Hematopoietic multipotent progenitor cell treated with erythropoietin and hydrocortisone succinate and interleukin-3 and kit ligand, for 17 days (in vitro differentiated cells): Measurements from ENCODE around the gene PPP1R8.

Source experiments
- DNase-seq: peaks from one replicate; pipeline ENCODE4 v3.0.0-alpha.2; 2015; ENCODE audit warnings: low spot score

PPP1R8 gene

GRCh38 chr1:27872059-27872801 lies 41.6 kb downstream of the PPP1R8 start, which contains the start of gene THEMIS2:
Gene THEMIS2, plus strand, starts transcription at chr1:27872544. Its CDS starts 28 bp downstream, at chr1:27872572.
- DNase-seq = peak; percentile 63

GRCh38 chr1:27872802-27873551 lies 42.4 kb downstream of the PPP1R8 start:
- peak; percentile 64 for DNase-seq

- peak; percentile 32 for DNase-seq
Observed at GRCh38 chr1:27873671-27874384, 43.2 kb downstream of the PPP1R8 start.

- no peak for DNase-seq
Observed at GRCh38 chr1:27876341-27877114, 45.9 kb downstream of the PPP1R8 start.

- DNase-seq = no peak
Observed at GRCh38 chr1:27877115-27877416, 46.5 kb downstream of the PPP1R8 start.

- DNase-seq = no peak
Observed at GRCh38 chr1:27878039-27878438, 47.5 kb downstream of the PPP1R8 start.

- DNase-seq = no peak
Observed at GRCh38 chr1:27878787-27879335, 48.3 kb downstream of the PPP1R8 start.

- no peak for DNase-seq
Observed at GRCh38 chr1:27879374-27880082, 48.9 kb downstream of the PPP1R8 start.

GRCh38 chr1:27882543-27882903 lies 51.9 kb downstream of the PPP1R8 start:
- no peak for DNase-seq

- DNase-seq = no peak
Observed at GRCh38 chr1:27883536-27883935, 53.0 kb downstream of the PPP1R8 start.

GRCh38 chr1:27884006-27884954 lies 53.7 kb downstream of the PPP1R8 start:
- no peak for DNase-seq

- DNase-seq = no peak
Observed at GRCh38 chr1:27885114-27885528, 54.5 kb downstream of the PPP1R8 start.

- no peak for DNase-seq
Observed at GRCh38 chr1:27885621-27886352, 55.2 kb downstream of the PPP1R8 start.

- DNase-seq = no peak
Observed at GRCh38 chr1:27886353-27886679, 55.7 kb downstream of the PPP1R8 start.

GRCh38 chr1:27886744-27887143 lies 56.2 kb downstream of the PPP1R8 start:
- no peak for DNase-seq

GRCh38 chr1:27887215-27888021 lies 56.8 kb downstream of the PPP1R8 start:
- no peak for DNase-seq

- DNase-seq = no peak
Observed at GRCh38 chr1:27889506-27889905, 58.9 kb downstream of the PPP1R8 start.

GRCh38 chr1:27891196-27891889 lies 60.8 kb downstream of the PPP1R8 start:
- DNase-seq = no peak
